Liver (tissue), 9 donors: ENCODE results near the gene ZNF814. TPM values are rescaled to one million over a fixed set of nuclear protein-coding genes. Genes with fewer than 3 reads are reported as not detected.

Experiments used
- DNase-seq: peaks from one replicate; pipeline ENCODE4 v3.0.0-alpha.2; 2017; ENCODE audit warnings: low spot score
- H3K27ac ChIP-seq, 2 donors: one replicate each; pipeline ENCODE4 v1.7.0; 2013; ENCODE audit warnings: inconsistent platforms in 2 of 2, low read length in 2 of 2, control low read depth in 1 of 2, low read depth in 1 of 2, mild to moderate bottlenecking in 1 of 2
- H3K27me3 ChIP-seq, 4 donors: one replicate each; pipeline versions ENCODE4 v1.6.1 to v1.7.0; 2013; ENCODE audit warnings: low read length in 3 of 4, inconsistent platforms in 1 of 4, mild to moderate bottlenecking in 1 of 4, moderate library complexity in 1 of 4; ENCODE audit not compliant: control insufficient read depth in 4 of 4, insufficient read depth in 4 of 4
- H3K36me3 ChIP-seq, 4 donors: one replicate each; pipeline versions ENCODE4 v1.6.1 to v1.7.0; 2013; ENCODE audit warnings: low read length in 3 of 4, mild to moderate bottlenecking in 3 of 4, low read depth in 1 of 4, moderate library complexity in 1 of 4; ENCODE audit not compliant: control insufficient read depth in 4 of 4, insufficient read depth in 3 of 4
- H3K4me1 ChIP-seq, 4 donors: one replicate each; pipeline versions ENCODE4 v1.6.1 to v1.7.0; 2013; ENCODE audit warnings: low read length in 3 of 4, mild to moderate bottlenecking in 3 of 4, moderate library complexity in 1 of 4; ENCODE audit not compliant: control insufficient read depth in 4 of 4, insufficient read depth in 4 of 4
- H3K4me3 ChIP-seq, 3 donors: one replicate each; pipeline versions ENCODE4 v1.6.1 to v1.7.0; 2013; ENCODE audit warnings: low read length in 3 of 3, control low read depth in 1 of 3, low read depth in 1 of 3, mild to moderate bottlenecking in 1 of 3
- H3K9ac ChIP-seq, 2 donors: one replicate each; pipeline ENCODE4 v1.7.0; 2013; ENCODE audit warnings: low read length in 2 of 2, mild to moderate bottlenecking in 2 of 2, moderate library complexity in 2 of 2, control low read depth in 1 of 2, low read depth in 1 of 2
- H3K9me3 ChIP-seq, 4 donors: one replicate each; pipeline versions ENCODE4 v1.6.1 to v1.7.0; 2013; ENCODE audit warnings: low read length in 3 of 4; ENCODE audit not compliant: control insufficient read depth in 4 of 4
- CTCF ChIP-seq: fragments of 150-350 bp; IDR thresholded peaks from 2 replicates; pipeline ENCODE4 v1.5.1; 2017; ENCODE audit warnings: improper control_type of control experiment, low read depth, low read length; ENCODE audit not compliant: missing input control
- EGR1 ChIP-seq, 2 donors: IDR thresholded peaks; 2 replicates each; pipeline ENCODE4 v1.6.1; 2016 to 2018; ENCODE audit warnings: antibody characterized with exemption in 2 of 2, low read depth in 2 of 2
- FOXA1 ChIP-seq: IDR thresholded peaks from 2 replicates; pipeline ENCODE4 v1.6.1; 2016; ENCODE audit warnings: antibody characterized with exemption
- FOXA2 ChIP-seq: IDR thresholded peaks from 2 replicates; pipeline ENCODE4 v1.6.1; 2016; ENCODE audit warnings: antibody characterized with exemption
- GABPA ChIP-seq, 2 donors: IDR thresholded peaks in 1 of 2; conservative IDR thresholded peaks in 1 of 2; 2 replicates each; pipeline ENCODE4 v1.6.1; 2016; ENCODE audit warnings: antibody characterized with exemption in 2 of 2, mild to moderate bottlenecking in 1 of 2, moderate library complexity in 1 of 2
- HNF4A ChIP-seq, 2 donors: conservative IDR thresholded peaks; 2 replicates each; pipeline ENCODE4 v1.6.1; 2016; ENCODE audit warnings: antibody characterized with exemption in 2 of 2, mild to moderate bottlenecking in 2 of 2
- HNF4G ChIP-seq: IDR thresholded peaks from 2 replicates; pipeline ENCODE4 v1.6.1; 2016; ENCODE audit warnings: antibody characterized with exemption
- MAX ChIP-seq: IDR thresholded peaks from 2 replicates; pipeline ENCODE4 v1.6.1; 2016; ENCODE audit warnings: antibody characterized with exemption
- NR2F2 ChIP-seq: IDR thresholded peaks from 2 replicates; pipeline ENCODE4 v1.6.1; 2016; ENCODE audit warnings: antibody characterized with exemption
- RAD21 ChIP-seq, 2 donors: IDR thresholded peaks; 2 replicates each; pipeline ENCODE4 v1.6.1; 2016; ENCODE audit warnings: antibody characterized with exemption in 2 of 2, mild to moderate bottlenecking in 2 of 2
- REST ChIP-seq: IDR thresholded peaks from 2 replicates; pipeline ENCODE4 v1.6.1; 2016; ENCODE audit warnings: antibody characterized with exemption, mild to moderate bottlenecking
- RXRA ChIP-seq, 2 donors: IDR thresholded peaks; 2 replicates each; pipeline ENCODE4 v1.6.1; 2017 to 2018; ENCODE audit warnings: antibody characterized with exemption in 2 of 2, mild to moderate bottlenecking in 1 of 2
- SP1 ChIP-seq: IDR thresholded peaks from 2 replicates; pipeline ENCODE4 v1.6.1; 2018; ENCODE audit warnings: antibody characterized with exemption, mild to moderate bottlenecking
- TAF1 ChIP-seq: conservative IDR thresholded peaks from 2 replicates; pipeline ENCODE4 v1.6.1; 2016; ENCODE audit warnings: antibody characterized with exemption, mild to moderate bottlenecking
- YY1 ChIP-seq: IDR thresholded peaks from 2 replicates; pipeline ENCODE4 v1.6.1; 2016; ENCODE audit warnings: antibody characterized with exemption, mild to moderate bottlenecking
- ZBTB33 ChIP-seq: IDR thresholded peaks from 2 replicates; pipeline ENCODE4 v1.6.1; 2016; ENCODE audit warnings: antibody characterized with exemption
- WGBS: extraction: QIAGEN DNeasy Blood & Tissue Kit; methylation state at CpG from one replicate; pipeline ENCODE4 v1.1.7; 2013; 5-methylcytosine and 5-hydroxymethylcytosine counted together
- polyA plus RNA-seq, 2 donors: library from polyadenylated mRNA; stranded (reverse) in 1 of 2; unstranded in 1 of 2; fragments of 200-250 nt in 1 of 2; fragments of >200 nt in 1 of 2; fragmentation: Nextera tagmentation in 1 of 2; extraction: Ambion mirVana in 1 of 2; gene quantifications; one replicate each; pipeline versions ENCODE4 v1.2.1 to v1.2.3, GENCODE V29; 2013 to 2015
- total RNA-seq, 2 donors: library from RNA; depleted of rRNA; stranded (reverse); fragments of >200 nt; gene quantifications; one replicate each; pipeline ENCODE4 v1.2.3, GENCODE V29; 2014
- donor health status: healthy.
- donor health status: healthy.
- donor health status: healthy.
- donor health status: healthy.
- donor health status: healthy.

The ZNF814 gene
- total and polyA plus RNA-seq, 4 donors: 6.9 to 13.8 (median 8.2) TPM

- TF ChIP-seq REST (no peak), TAF1 (no peak), MAX (no peak)
Measured at GRCh38 chr19:57816652-57817051, 72.2 kb downstream of the ZNF814 start (continued).

- no peak for DNase-seq
- H3K36me3 ChIP-seq: peaks cover 0 to 6% (median 0%) of the 10 kb centered on the region in 4 donors
- H3K27me3 ChIP-seq: no peaks in the 10 kb centered on the region
- H3K9me3 ChIP-seq: no peaks in the 10 kb centered on the region
- H3K4me1 ChIP-seq: peaks cover 3 to 29% (median 9%) of the 10 kb centered on the region in 4 donors
- peak overlapping the region in 1 of 2 donors; percentile 95 for H3K9ac ChIP-seq
- WGBS: 84% methylated on average over 17 of the region's 17 CpGs
- H3K4me3 ChIP-seq: peak overlapping the region in 2 of 3 donors; percentile 63 to 85
- no peak overlapping the region for H3K27ac ChIP-seq
- TF ChIP-seq RXRA (IDR thresholded peaks at IDR 0.05) (no peak), CTCF (no peak), GABPA (IDR thresholded peaks at IDR 0.05 in 1 of 2, conservative IDR thresholded peaks at IDR 0.05 in 1 of 2) (no peak), ZBTB33 (no peak), FOXA2 (no peak), MAX (no peak), FOXA1 (no peak), NR2F2 (no peak), HNF4G (no peak), SP1 (no peak), EGR1 (IDR thresholded peaks at IDR 0.05; ENCODE audit: low read depth in 2 of 2) (no peak), REST (no peak), RAD21 (IDR thresholded peaks at IDR 0.05) (no peak), HNF4A (conservative IDR thresholded peaks at IDR 0.05) (no peak), YY1 (no peak)
Measured at GRCh38 chr19:57815247-57816075, 73.4 kb downstream of the ZNF814 start.
